ENCODE data around the gene SUMO3. TPM values are rescaled to one million over a fixed set of nuclear protein-coding genes. Genes with fewer than 3 reads are reported as not detected.
A peak's percentile ranks its signal among the peaks of the same experiment; 100 is the strongest.

Gene SUMO3
- total and polyA plus RNA-seq, 10 of the 15 experiments (the other 5 are each of a cell fraction or from before 2014, with no cell fraction given) = 14.3 to 164 (median 89.9) TPM

GRCh38 chr21:44778094-44778493, 39.8 kb downstream of the SUMO3 start:
- no peaks in the 10 kb centered on the region; the same call in none of the 2 replicates for H4K20me1 ChIP-seq (ENCODE audit: control insufficient read depth, insufficient read depth)
- BruUV-seq (replicated peaks) = no TSS peak
- no peak overlapping the region for H3K4me3 ChIP-seq
- H3K4me2 ChIP-seq (ENCODE audit: control insufficient read depth, insufficient read depth) = no peak overlapping the region
- WGBS (ENCODE audit: insufficient coverage, insufficient replicate concordance, low lambda C conversion rate, missing lambda C conversion rate) = 87% methylated on average over 5 of the region's 5 CpGs
- ChIA-PET RAD21 (ENCODE audit: unreplicated experiment) (no interaction called here), POLR2A (no interaction called here), CTCF (no interaction called here), SMC1A (ENCODE audit: uncharacterized antibody, unreplicated experiment) (no interaction called here)
- no peak for DNase-seq (ENCODE audit: low read depth, low spot score)
- no peak for ATAC-seq
- H3K9me3 ChIP-seq (replicated peaks; ENCODE audit: control insufficient read depth, insufficient read depth, low read length) = no peaks in the 10 kb centered on the region
- peaks cover 17 to 25% of the 10 kb centered on the region in 2 experiments for H3K36me3 ChIP-seq (ENCODE audit: control insufficient read depth in 2 of 2, insufficient read depth in 2 of 2, low read length in 1 of 2)
- no peak for FAIRE-seq
- intact Hi-C loops (cut with micrococcal nuclease; ENCODE audit: unreplicated experiment) (no loop called here), in situ Hi-C loops (cut with MboI) (no loop called here)
- no peaks in the 10 kb centered on the region for H3K4me1 ChIP-seq (ENCODE audit: control insufficient read depth, insufficient read depth, low read length)
- no peak overlapping the region for H2AFZ ChIP-seq (ENCODE audit: control insufficient read depth, low read depth, low read length)
- H3K27me3 ChIP-seq (replicated peaks in 1 of 2; ENCODE audit: control insufficient read depth in 2 of 2, insufficient read depth in 2 of 2, low read length in 1 of 2) = no peaks in the 10 kb centered on the region
- H3K79me2 ChIP-seq (ENCODE audit: control insufficient read depth, insufficient read depth, low read length) = no peaks in the 10 kb centered on the region
- TF ChIP-seq CHD1 (IDR thresholded peaks at IDR 0.05; ENCODE audit: low read depth, low read length) (no peak), RB1 (IDR thresholded peaks at IDR 0.05; ENCODE audit: borderline replicate concordance) (no peak), NR2C2 (IDR thresholded peaks at IDR 0.05; ENCODE audit: borderline replicate concordance, control insufficient read depth, insufficient read length, low read depth) (no peak), EP300 (IDR thresholded peaks at IDR 0.05; ENCODE audit: borderline replicate concordance in 1 of 2, control insufficient read depth in 1 of 2, low read depth in 2 of 2, low read length in 2 of 2) (no peak), POU2F2 (IDR thresholded peaks at IDR 0.05; ENCODE audit: borderline replicate concordance, low read depth, low read length) (no peak), ZNF207 (IDR thresholded peaks at IDR 0.05; ENCODE audit: borderline replicate concordance) (no peak)
- no peak overlapping the region for H3K27ac ChIP-seq (ENCODE audit: control insufficient read depth, insufficient read depth)
- H3K9ac ChIP-seq (ENCODE audit: control insufficient read depth, insufficient read depth, low read length) = no peak overlapping the region

GRCh38 chr21:44774972-44775371, 42.9 kb downstream of the SUMO3 start:
- H3K9me3 ChIP-seq (replicated peaks; ENCODE audit: control insufficient read depth, insufficient read depth, low read length) = no peaks in the 10 kb centered on the region
- no peak for ATAC-seq
- ChIA-PET SMC1A (ENCODE audit: uncharacterized antibody, unreplicated experiment) (interaction anchor here (1.7 kb wide), 1 partner anchor 18 kb away, joined by 5 read pairs; no protein-coding TSS in a partner anchor), RAD21 (ENCODE audit: unreplicated experiment) (no interaction called here), CTCF (interaction anchor here (0.7 to 1.8 kb wide), 3 partner anchors 19 to 273 kb away, joined by 3 to 10 read pairs (median 3); no protein-coding TSS in a partner anchor), POLR2A (no interaction called here)
- H3K9ac ChIP-seq (ENCODE audit: control insufficient read depth, insufficient read depth, low read length) = no peak overlapping the region
- 96% methylated on average over 8 of the region's 8 CpGs for WGBS (ENCODE audit: insufficient coverage, insufficient replicate concordance, low lambda C conversion rate, missing lambda C conversion rate)
- no peak overlapping the region for H3K4me3 ChIP-seq
- in situ Hi-C loops (cut with MboI) (no loop called here), intact Hi-C loops (cut with micrococcal nuclease; ENCODE audit: unreplicated experiment) (no loop called here)
- BruUV-seq (replicated peaks) = TSS peak; percentile 39
- H3K27me3 ChIP-seq (replicated peaks in 1 of 2; ENCODE audit: control insufficient read depth in 2 of 2, insufficient read depth in 2 of 2, low read length in 1 of 2) = no peaks in the 10 kb centered on the region
- DNase-seq (ENCODE audit: low read depth, low spot score) = no peak
- no peak overlapping the region for H2AFZ ChIP-seq (ENCODE audit: control insufficient read depth, low read depth, low read length)
- H3K36me3 ChIP-seq (ENCODE audit: control insufficient read depth in 2 of 2, insufficient read depth in 2 of 2, low read length in 1 of 2) = peaks cover 21 to 28% of the 10 kb centered on the region in 2 experiments
- no peak for FAIRE-seq
- H3K4me2 ChIP-seq (ENCODE audit: control insufficient read depth, insufficient read depth) = no peak overlapping the region
- H4K20me1 ChIP-seq (ENCODE audit: control insufficient read depth, insufficient read depth) = no peaks in the 10 kb centered on the region; the same call in 1 of the 2 replicates
- H3K4me1 ChIP-seq (ENCODE audit: control insufficient read depth, insufficient read depth, low read length) = no peaks in the 10 kb centered on the region
- H3K27ac ChIP-seq (ENCODE audit: control insufficient read depth, insufficient read depth) = no peak overlapping the region
- TF ChIP-seq JUND (IDR thresholded peaks at IDR 0.05; ENCODE audit: low read depth, low read length) (no peak), SPI1 (IDR thresholded peaks at IDR 0.05; ENCODE audit: borderline replicate concordance, insufficient read depth, low read depth, low read length) (no peak), SREBF2 (IDR thresholded peaks at IDR 0.05; ENCODE audit: low read length) (no peak)
- no peaks in the 10 kb centered on the region for H3K79me2 ChIP-seq (ENCODE audit: control insufficient read depth, insufficient read depth, low read length)
